SU-DHL-6 (cell line): ENCODE measurements around the gene NTM.

Experiments used
- CTCF ChIP-seq: fragments of 200-600 bp; sonication (generic); IDR thresholded peaks from one replicate; pipeline ENCODE4 v1.5.1; 2017; ENCODE audit warnings: antibody characterized with exemption, mild to moderate bottlenecking, low read length, moderate library complexity; ENCODE audit not compliant: insufficient read depth, poor library complexity, severe bottlenecking
- EZH2phosphoT487 ChIP-seq: fragments of 200-600 bp; sonication (generic), shearing (Covaris generic); conservative IDR thresholded peaks from 2 replicates; pipeline ENCODE4 v1.6.1; 2018; ENCODE audit warnings: mild to moderate bottlenecking, antibody characterized with exemption, low read length, moderate library complexity, mixed read lengths

GRCh38 chr11:131421066-131421855 is 50.8 kb downstream of the NTM start:
- TF ChIP-seq CTCF (no peak), EZH2phosphoT487 (no peak)
